HepG2 (cell line): ENCODE measurements around the gene DYNC2I2. TPM values are rescaled to one million over a fixed set of nuclear protein-coding genes. Genes with fewer than 3 reads are reported as not detected.

Experiments
- ATAC-seq: fragments of 200-7000 bp; cut with Tn5 transposase; 3 replicates; pipeline ENCODE4 v1.9.1; 2020; ENCODE audit warnings: mild to moderate bottlenecking, moderate library complexity
- BruUV-seq: library from RNA; stranded (reverse); fragments of 400-500 nt; replicated peaks from 2 replicates; lab custom pipeline; 2021; lab: Mats Ljungman, UMichigan
- CTCF ChIA-PET: fragments of 300-600 bp; formaldehyde crosslinking; extraction: SDS; loops from one replicate; lab custom pipeline; 2021; ENCODE audit warnings: low total read pairs, inconsistent platforms, low intra/inter-chr PET ratio; lab: Yijun Ruan, JAX
- POLR2A ChIA-PET: fragments of 350-600 bp; sonication (Branson Sonifier 250); formaldehyde crosslinking; loops from one replicate; lab custom pipeline; 2020; ENCODE audit warnings: antibody characterized with exemption, inconsistent platforms; lab: Yijun Ruan, JAX
- DNase-seq: peaks from one replicate; pipeline ENCODE4 v3.0.0-alpha.2; 2015; ENCODE audit warnings: low spot score
- FAIRE-seq: peaks from 3 replicates; lab custom pipeline; 2011; peaks lifted over from hg19 to GRCh38; lab: Jason Lieb, UNC
- H2AFZ ChIP-seq: one replicate; pipeline ENCODE4 v1.6.1; 2011; ENCODE audit warnings: low read length, inconsistent platforms
- H3K27ac ChIP-seq: fragments of 300-600 bp; 3 replicates; pipeline ENCODE4 v1.8.0; 2011; ENCODE audit warnings: mixed run types, mild to moderate bottlenecking, mixed read lengths, low read length, inconsistent platforms; ENCODE audit not compliant: insufficient read depth; ENCODE audit errors: extremely low read length
- H3K27me3 ChIP-seq, 2 experiments: fragments of 200-600 bp in 1 of 2; 2 replicates in 1 of 2; 3 replicates in 1 of 2; pipeline versions ENCODE4 v1.6.0 to v1.8.0; 2011; ENCODE audit warnings: low read length in 2 of 2, mild to moderate bottlenecking in 2 of 2, moderate library complexity in 2 of 2, inconsistent platforms in 1 of 2; ENCODE audit not compliant: insufficient read depth in 2 of 2, control insufficient read depth in 1 of 2
- H3K36me3 ChIP-seq, 2 experiments: fragments of 200-600 bp in 1 of 2; replicated peaks in 1 of 2; 2 replicates in 1 of 2; 3 replicates in 1 of 2; pipeline versions ENCODE4 v1.5.1 to v1.8.0; 2011; ENCODE audit warnings: low read length in 2 of 2, inconsistent platforms in 1 of 2; ENCODE audit not compliant: insufficient read depth in 2 of 2, control insufficient read depth in 1 of 2
- H3K4me1 ChIP-seq: 2 replicates; pipeline ENCODE4 v1.5.1; 2012; ENCODE audit warnings: low read length, inconsistent platforms; ENCODE audit not compliant: insufficient read depth
- H3K4me2 ChIP-seq: 2 replicates; pipeline ENCODE4 v1.6.0; 2011; ENCODE audit warnings: low read depth, low read length, inconsistent platforms
- H3K4me3 ChIP-seq, 3 experiments: fragments of 200-600 bp in 1 of 3; sonication (generic), shearing (Covaris generic) in 1 of 3; replicated peaks in 1 of 3; 2 replicates each; pipeline ENCODE4 v1.5.1; 2011 to 2016; ENCODE audit warnings: low read length in 3 of 3, inconsistent platforms in 2 of 3, low read depth in 2 of 3, mild to moderate bottlenecking in 2 of 3, control low read depth in 1 of 3, mixed read lengths in 1 of 3; ENCODE audit not compliant: insufficient read depth in 1 of 3
- H3K79me2 ChIP-seq: one replicate; pipeline ENCODE4 v1.6.1; 2011; ENCODE audit warnings: low read length, inconsistent platforms; ENCODE audit not compliant: insufficient read depth
- H3K9ac ChIP-seq: 2 replicates; pipeline ENCODE4 v1.6.0; 2011; ENCODE audit warnings: mild to moderate bottlenecking, low read depth, low read length, inconsistent platforms; ENCODE audit not compliant: insufficient read depth
- H3K9me3 ChIP-seq: 2 replicates; pipeline ENCODE4 v1.5.1; 2012; ENCODE audit warnings: mild to moderate bottlenecking, low read length
- H4K20me1 ChIP-seq: 2 replicates; pipeline ENCODE4 v1.6.0; 2011; ENCODE audit warnings: inconsistent platforms, mild to moderate bottlenecking, low read length, moderate library complexity; ENCODE audit not compliant: insufficient read depth
- ETV5 ChIP-seq: IDR thresholded peaks from 2 replicates; pipeline ENCODE4 v1.6.1; 2018; ENCODE audit warnings: missing biosample characterization, missing genetic modification reagents, inconsistent platforms, borderline replicate concordance
- FIP1L1 ChIP-seq: fragments of 200-400 bp; formaldehyde crosslinking; IDR thresholded peaks from 2 replicates; pipeline ENCODE4 v1.6.1; 2018; ENCODE audit warnings: low read depth, mild to moderate bottlenecking, low read length, moderate library complexity, borderline replicate concordance; ENCODE audit not compliant: insufficient read depth
- HCFC1 ChIP-seq: fragments of 150-350 bp; IDR thresholded peaks from 2 replicates; pipeline ENCODE4 v1.6.1; 2014; ENCODE audit warnings: low read depth, low read length
- PHF8 ChIP-seq: sonication (generic); formaldehyde crosslinking; IDR thresholded peaks from 2 replicates; pipeline ENCODE4 v1.5.0; 2020; ENCODE audit warnings: missing genetic modification reagents
- ZNF143 ChIP-seq: sonication (generic); formaldehyde crosslinking; IDR thresholded peaks from 2 replicates; pipeline ENCODE4 v1.4.0; 2020; ENCODE audit warnings: missing genetic modification reagents
- ZNF468 ChIP-seq: sonication (generic); formaldehyde crosslinking; IDR thresholded peaks from 2 replicates; pipeline ENCODE4 v1.8.0; 2022; ENCODE audit warnings: mild to moderate bottlenecking, moderate library complexity, missing genetic modification reagents
- ZNF776 ChIP-seq: sonication (generic); formaldehyde crosslinking; IDR thresholded peaks from 2 replicates; pipeline ENCODE4 v1.4.0; 2020; ENCODE audit warnings: mild to moderate bottlenecking, missing genetic modification reagents
- WGBS: methylation state at CpG from one replicate; pipeline ENCODE4 v1.1.6; 2017; ENCODE audit warnings: low lambda C conversion rate; 5-methylcytosine and 5-hydroxymethylcytosine counted together
- in situ Hi-C: cut with HindIII; loops from 2 replicates; pipeline ENCODE4 v1.10.0; 2017; ENCODE audit warnings: low pct_unique_long_range_greater_than_20kb; ENCODE audit not compliant: extremely low pct_ligation_motif_present
- intact Hi-C: fragments of 100-400 bp; cut with micrococcal nuclease; formaldehyde crosslinking; loops from one replicate; pipeline ENCODE4 v1.10.0; 2022; ENCODE audit not compliant: unreplicated experiment
- polyA plus RNA-seq, 8 experiments: library from polyadenylated mRNA; depleted of rRNA in 3 of 8; stranded (reverse) in 7 of 8; unstranded in 1 of 8; fragments of >200 nt; fragmentation: Illumina TruSeq in 4 of 8; extraction: Trizol in 4 of 8; gene quantifications; 2 replicates each; pipeline versions ENCODE4 v1.2.1 to v1.2.3, GENCODE V29; 2011 to 2016; ENCODE audit warnings: low read depth in 4 of 8, missing spikeins in 1 of 8, mixed read lengths in 1 of 8; ENCODE audit not compliant: insufficient read depth in 1 of 8
- total RNA-seq, 5 experiments: library from RNA; depleted of rRNA; stranded (reverse); fragments of >200 nt; fragmentation: Illumina TruSeq; extraction: Trizol; gene quantifications; 2 replicates each; pipeline ENCODE4 v1.2.3, GENCODE V29; 2016; ENCODE audit warnings: low read depth in 1 of 5
- TF ChIP-seq, protein P1 (sequence below): sonication (generic); formaldehyde crosslinking; IDR thresholded peaks from 2 replicates; pipeline ENCODE4 v1.4.0; 2020; ENCODE audit warnings: low read depth, mild to moderate bottlenecking, missing genetic modification reagents
- TF ChIP-seq, protein P2 (sequence below): IDR thresholded peaks from 2 replicates; pipeline ENCODE4 v1.6.1; 2016
- TF ChIP-seq, protein P3 (sequence below): sonication (generic); formaldehyde crosslinking; IDR thresholded peaks from 2 replicates; pipeline ENCODE4 v1.4.0; 2020; ENCODE audit warnings: missing genetic modification reagents
- TF ChIP-seq, protein P4 (sequence below): sonication (generic); formaldehyde crosslinking; conservative IDR thresholded peaks from 2 replicates; pipeline ENCODE4 v1.8.0; 2022; ENCODE audit warnings: missing genetic modification reagents
- TF ChIP-seq, protein P5 (sequence below), 2 experiments: sonication (generic) in 1 of 2; formaldehyde crosslinking in 1 of 2; IDR thresholded peaks; 2 replicates each; pipeline versions ENCODE4 v1.5.1 to v1.6.1; 2011 to 2020; ENCODE audit warnings: borderline replicate concordance in 1 of 2, low read depth in 1 of 2, low read length in 1 of 2, mild to moderate bottlenecking in 1 of 2, missing genetic modification reagents in 1 of 2, moderate library complexity in 1 of 2

Gene DYNC2I2
- total and polyA plus RNA-seq, 2 of the 13 experiments (the other 11 are each of a cell fraction or from before 2014, with no cell fraction given) = 13.7 to 40.2 TPM

DNA sequence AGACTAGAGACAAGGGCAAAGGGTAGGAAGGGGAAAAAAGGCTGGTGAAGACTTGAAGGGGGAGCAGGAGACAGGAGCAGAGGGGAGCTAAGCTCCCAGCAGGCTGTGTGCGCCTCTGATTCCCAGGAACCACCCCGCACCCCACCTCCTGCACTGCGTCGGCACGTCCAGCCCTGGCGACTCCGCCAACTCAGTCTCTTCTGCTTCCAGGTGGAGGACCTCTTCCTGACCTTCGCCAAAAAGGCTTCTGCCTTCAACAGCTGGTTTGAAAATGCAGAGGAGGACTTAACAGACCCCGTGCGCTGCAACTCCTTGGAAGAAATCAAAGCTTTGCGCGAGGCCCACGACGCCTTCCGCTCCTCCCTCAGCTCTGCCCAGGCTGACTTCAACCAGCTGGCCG is 30.5 kb downstream of the DYNC2I2 start:
- Histone ChIP-seq H3K27ac (no peak overlapping the region), H3K4me2 (no peak overlapping the region), H2AFZ (no peak overlapping the region), H3K9me3 (no peaks in the 10 kb centered on the region), H3K79me2 (no peaks in the 10 kb centered on the region), H3K4me1 (peaks cover 11% of the 10 kb centered on the region), H3K27me3 (no peaks in the 10 kb centered on the region), H3K9ac (no peak overlapping the region), H3K4me3 (no peak overlapping the region), H3K36me3 (peaks cover 27 to 55% of the 10 kb centered on the region in 2 experiments), H4K20me1 (no peaks in the 10 kb centered on the region)
- ChIA-PET POLR2A (interaction anchor here (1.6 kb wide), 1 partner anchor 10 kb away, joined by 6 read pairs; no protein-coding TSS in a partner anchor), CTCF (no interaction called here)
- no TSS peak for BruUV-seq
- FAIRE-seq = no peak
- in situ Hi-C loops (no loop called here), intact Hi-C loops (no loop called here)
- no peak for DNase-seq
- WGBS = 93% methylated on average over 16 of the region's 16 CpGs
- no peak for ATAC-seq
- TF ChIP-seq, protein P1, sequence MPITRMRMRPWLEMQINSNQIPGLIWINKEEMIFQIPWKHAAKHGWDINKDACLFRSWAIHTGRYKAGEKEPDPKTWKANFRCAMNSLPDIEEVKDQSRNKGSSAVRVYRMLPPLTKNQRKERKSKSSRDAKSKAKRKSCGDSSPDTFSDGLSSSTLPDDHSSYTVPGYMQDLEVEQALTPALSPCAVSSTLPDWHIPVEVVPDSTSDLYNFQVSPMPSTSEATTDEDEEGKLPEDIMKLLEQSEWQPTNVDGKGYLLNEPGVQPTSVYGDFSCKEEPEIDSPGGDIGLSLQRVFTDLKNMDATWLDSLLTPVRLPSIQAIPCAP = no peak
- TF ChIP-seq, protein P2, sequence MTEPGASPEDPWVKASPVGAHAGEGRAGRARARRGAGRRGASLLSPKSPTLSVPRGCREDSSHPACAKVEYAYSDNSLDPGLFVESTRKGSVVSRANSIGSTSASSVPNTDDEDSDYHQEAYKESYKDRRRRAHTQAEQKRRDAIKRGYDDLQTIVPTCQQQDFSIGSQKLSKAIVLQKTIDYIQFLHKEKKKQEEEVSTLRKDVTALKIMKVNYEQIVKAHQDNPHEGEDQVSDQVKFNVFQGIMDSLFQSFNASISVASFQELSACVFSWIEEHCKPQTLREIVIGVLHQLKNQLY (CRISPR knock-in tag) = no peak
- TF ChIP-seq PHF8 (CRISPR knock-in tag) = no peak
- no peak for TF ChIP-seq ZNF143 (CRISPR knock-in tag)
- TF ChIP-seq, protein P3, sequence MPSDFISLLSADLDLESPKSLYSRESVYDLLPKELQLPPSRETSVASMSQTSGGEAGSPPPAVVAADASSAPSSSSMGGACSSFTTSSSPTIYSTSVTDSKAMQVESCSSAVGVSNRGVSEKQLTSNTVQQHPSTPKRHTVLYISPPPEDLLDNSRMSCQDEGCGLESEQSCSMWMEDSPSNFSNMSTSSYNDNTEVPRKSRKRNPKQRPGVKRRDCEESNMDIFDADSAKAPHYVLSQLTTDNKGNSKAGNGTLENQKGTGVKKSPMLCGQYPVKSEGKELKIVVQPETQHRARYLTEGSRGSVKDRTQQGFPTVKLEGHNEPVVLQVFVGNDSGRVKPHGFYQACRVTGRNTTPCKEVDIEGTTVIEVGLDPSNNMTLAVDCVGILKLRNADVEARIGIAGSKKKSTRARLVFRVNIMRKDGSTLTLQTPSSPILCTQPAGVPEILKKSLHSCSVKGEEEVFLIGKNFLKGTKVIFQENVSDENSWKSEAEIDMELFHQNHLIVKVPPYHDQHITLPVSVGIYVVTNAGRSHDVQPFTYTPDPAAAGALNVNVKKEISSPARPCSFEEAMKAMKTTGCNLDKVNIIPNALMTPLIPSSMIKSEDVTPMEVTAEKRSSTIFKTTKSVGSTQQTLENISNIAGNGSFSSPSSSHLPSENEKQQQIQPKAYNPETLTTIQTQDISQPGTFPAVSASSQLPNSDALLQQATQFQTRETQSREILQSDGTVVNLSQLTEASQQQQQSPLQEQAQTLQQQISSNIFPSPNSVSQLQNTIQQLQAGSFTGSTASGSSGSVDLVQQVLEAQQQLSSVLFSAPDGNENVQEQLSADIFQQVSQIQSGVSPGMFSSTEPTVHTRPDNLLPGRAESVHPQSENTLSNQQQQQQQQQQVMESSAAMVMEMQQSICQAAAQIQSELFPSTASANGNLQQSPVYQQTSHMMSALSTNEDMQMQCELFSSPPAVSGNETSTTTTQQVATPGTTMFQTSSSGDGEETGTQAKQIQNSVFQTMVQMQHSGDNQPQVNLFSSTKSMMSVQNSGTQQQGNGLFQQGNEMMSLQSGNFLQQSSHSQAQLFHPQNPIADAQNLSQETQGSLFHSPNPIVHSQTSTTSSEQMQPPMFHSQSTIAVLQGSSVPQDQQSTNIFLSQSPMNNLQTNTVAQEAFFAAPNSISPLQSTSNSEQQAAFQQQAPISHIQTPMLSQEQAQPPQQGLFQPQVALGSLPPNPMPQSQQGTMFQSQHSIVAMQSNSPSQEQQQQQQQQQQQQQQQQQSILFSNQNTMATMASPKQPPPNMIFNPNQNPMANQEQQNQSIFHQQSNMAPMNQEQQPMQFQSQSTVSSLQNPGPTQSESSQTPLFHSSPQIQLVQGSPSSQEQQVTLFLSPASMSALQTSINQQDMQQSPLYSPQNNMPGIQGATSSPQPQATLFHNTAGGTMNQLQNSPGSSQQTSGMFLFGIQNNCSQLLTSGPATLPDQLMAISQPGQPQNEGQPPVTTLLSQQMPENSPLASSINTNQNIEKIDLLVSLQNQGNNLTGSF (CRISPR knock-in tag) = no peak
- TF ChIP-seq ZNF468 (CRISPR knock-in tag) = no peak
- TF ChIP-seq HCFC1 = no peak
- no peak for TF ChIP-seq ETV5 (CRISPR knock-in tag)
- no peak for TF ChIP-seq FIP1L1
- TF ChIP-seq, protein P4, sequence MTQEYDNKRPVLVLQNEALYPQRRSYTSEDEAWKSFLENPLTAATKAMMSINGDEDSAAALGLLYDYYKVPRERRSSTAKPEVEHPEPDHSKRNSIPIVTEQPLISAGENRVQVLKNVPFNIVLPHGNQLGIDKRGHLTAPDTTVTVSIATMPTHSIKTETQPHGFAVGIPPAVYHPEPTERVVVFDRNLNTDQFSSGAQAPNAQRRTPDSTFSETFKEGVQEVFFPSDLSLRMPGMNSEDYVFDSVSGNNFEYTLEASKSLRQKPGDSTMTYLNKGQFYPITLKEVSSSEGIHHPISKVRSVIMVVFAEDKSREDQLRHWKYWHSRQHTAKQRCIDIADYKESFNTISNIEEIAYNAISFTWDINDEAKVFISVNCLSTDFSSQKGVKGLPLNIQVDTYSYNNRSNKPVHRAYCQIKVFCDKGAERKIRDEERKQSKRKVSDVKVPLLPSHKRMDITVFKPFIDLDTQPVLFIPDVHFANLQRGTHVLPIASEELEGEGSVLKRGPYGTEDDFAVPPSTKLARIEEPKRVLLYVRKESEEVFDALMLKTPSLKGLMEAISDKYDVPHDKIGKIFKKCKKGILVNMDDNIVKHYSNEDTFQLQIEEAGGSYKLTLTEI (CRISPR knock-in tag) = no peak
- TF ChIP-seq, protein P5, sequence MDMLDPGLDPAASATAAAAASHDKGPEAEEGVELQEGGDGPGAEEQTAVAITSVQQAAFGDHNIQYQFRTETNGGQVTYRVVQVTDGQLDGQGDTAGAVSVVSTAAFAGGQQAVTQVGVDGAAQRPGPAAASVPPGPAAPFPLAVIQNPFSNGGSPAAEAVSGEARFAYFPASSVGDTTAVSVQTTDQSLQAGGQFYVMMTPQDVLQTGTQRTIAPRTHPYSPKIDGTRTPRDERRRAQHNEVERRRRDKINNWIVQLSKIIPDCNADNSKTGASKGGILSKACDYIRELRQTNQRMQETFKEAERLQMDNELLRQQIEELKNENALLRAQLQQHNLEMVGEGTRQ (IDR thresholded peaks at IDR 0.05; ENCODE audit: low read depth, low read length) = no peak
- TF ChIP-seq, protein P5 (CRISPR knock-in tag; IDR thresholded peaks at IDR 0.05; ENCODE audit: borderline replicate concordance) = no peak
- TF ChIP-seq ZNF776 = no peak
